ENCODE results near the gene SRGAP3.

DNA sequence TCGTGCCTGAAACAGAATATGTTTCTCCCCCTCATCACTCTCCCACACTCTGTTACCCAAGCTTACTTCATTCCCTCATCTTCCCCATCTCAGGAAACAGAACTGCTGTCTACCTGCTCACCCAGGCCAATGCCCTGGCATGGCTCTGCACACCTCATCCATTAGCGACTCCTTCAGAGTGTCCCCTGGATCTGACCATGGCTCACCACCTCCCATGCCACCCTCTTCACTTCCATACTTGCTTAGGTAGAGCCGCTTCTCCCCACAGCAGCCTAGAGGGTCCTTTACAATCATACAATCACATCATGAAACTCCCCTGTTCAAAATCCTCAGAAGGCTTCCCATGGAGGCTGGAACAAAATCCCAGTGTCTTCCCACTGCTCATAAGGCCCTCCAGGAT, 252.3 kb downstream of the SRGAP3 start:
- TF ChIP-seq, protein P1, sequence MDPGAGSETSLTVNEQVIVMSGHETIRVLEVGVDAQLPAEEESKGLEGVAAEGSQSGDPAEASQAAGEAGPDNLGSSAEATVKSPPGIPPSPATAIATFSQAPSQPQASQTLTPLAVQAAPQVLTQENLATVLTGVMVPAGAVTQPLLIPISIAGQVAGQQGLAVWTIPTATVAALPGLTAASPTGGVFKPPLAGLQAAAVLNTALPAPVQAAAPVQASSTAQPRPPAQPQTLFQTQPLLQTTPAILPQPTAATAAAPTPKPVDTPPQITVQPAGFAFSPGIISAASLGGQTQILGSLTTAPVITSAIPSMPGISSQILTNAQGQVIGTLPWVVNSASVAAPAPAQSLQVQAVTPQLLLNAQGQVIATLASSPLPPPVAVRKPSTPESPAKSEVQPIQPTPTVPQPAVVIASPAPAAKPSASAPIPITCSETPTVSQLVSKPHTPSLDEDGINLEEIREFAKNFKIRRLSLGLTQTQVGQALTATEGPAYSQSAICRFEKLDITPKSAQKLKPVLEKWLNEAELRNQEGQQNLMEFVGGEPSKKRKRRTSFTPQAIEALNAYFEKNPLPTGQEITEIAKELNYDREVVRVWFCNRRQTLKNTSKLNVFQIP (CRISPR knock-in tag; IDR thresholded peaks at IDR 0.05; ENCODE audit: borderline replicate concordance, low read depth), result no peak
- no peak for TF ChIP-seq ESRRG (CRISPR knock-in tag; IDR thresholded peaks at IDR 0.05)
- no peak for TF ChIP-seq ZFP3 (CRISPR knock-in tag; IDR thresholded peaks at IDR 0.05)
- TF ChIP-seq ARNTL (CRISPR knock-in tag; IDR thresholded peaks at IDR 0.05; ENCODE audit: borderline replicate concordance, low read depth), result no peak
- no peak for TF ChIP-seq ZC3H10 (CRISPR knock-in tag; IDR thresholded peaks at IDR 0.05)
- TF ChIP-seq, protein P2, sequence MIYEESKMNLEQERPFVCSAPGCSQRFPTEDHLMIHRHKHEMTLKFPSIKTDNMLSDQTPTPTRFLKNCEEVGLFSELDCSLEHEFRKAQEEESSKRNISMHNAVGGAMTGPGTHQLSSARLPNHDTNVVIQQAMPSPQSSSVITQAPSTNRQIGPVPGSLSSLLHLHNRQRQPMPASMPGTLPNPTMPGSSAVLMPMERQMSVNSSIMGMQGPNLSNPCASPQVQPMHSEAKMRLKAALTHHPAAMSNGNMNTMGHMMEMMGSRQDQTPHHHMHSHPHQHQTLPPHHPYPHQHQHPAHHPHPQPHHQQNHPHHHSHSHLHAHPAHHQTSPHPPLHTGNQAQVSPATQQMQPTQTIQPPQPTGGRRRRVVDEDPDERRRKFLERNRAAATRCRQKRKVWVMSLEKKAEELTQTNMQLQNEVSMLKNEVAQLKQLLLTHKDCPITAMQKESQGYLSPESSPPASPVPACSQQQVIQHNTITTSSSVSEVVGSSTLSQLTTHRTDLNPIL (CRISPR knock-in tag; IDR thresholded peaks at IDR 0.05; ENCODE audit: low read depth), result no peak
- no peak for TF ChIP-seq ZFP30 (CRISPR knock-in tag; IDR thresholded peaks at IDR 0.05)
- TF ChIP-seq, protein P3, sequence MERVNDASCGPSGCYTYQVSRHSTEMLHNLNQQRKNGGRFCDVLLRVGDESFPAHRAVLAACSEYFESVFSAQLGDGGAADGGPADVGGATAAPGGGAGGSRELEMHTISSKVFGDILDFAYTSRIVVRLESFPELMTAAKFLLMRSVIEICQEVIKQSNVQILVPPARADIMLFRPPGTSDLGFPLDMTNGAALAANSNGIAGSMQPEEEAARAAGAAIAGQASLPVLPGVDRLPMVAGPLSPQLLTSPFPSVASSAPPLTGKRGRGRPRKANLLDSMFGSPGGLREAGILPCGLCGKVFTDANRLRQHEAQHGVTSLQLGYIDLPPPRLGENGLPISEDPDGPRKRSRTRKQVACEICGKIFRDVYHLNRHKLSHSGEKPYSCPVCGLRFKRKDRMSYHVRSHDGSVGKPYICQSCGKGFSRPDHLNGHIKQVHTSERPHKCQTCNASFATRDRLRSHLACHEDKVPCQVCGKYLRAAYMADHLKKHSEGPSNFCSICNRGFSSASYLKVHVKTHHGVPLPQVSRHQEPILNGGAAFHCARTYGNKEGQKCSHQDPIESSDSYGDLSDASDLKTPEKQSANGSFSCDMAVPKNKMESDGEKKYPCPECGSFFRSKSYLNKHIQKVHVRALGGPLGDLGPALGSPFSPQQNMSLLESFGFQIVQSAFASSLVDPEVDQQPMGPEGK (CRISPR knock-in tag; IDR thresholded peaks at IDR 0.05; ENCODE audit: borderline replicate concordance), result no peak
- no peak for TF ChIP-seq TSHZ2 (CRISPR knock-in tag; IDR thresholded peaks at IDR 0.05)
- TF ChIP-seq ZNF565 (CRISPR knock-in tag; conservative IDR thresholded peaks at IDR 0.05; ENCODE audit: low read depth), result no peak
- TF ChIP-seq PPARA (CRISPR knock-in tag; IDR thresholded peaks at IDR 0.05; ENCODE audit: borderline replicate concordance), result no peak
